GM12801 (cell line): ENCODE data around the gene CCNE1.

Experiments used
- CTCF ChIP-seq: IDR thresholded peaks from one replicate; pipeline ENCODE4 v1.5.1; 2011; ENCODE audit warnings: control low read depth; ENCODE audit not compliant: insufficient read length; ENCODE audit errors: extremely low read depth

Gene CCNE1

GRCh38 chr19:29770648-29771047, 41.1 kb upstream of the CCNE1 start:
- TF ChIP-seq CTCF = no peak

GRCh38 chr19:29771708-29772414, 39.9 kb upstream of the CCNE1 start:
- no peak for TF ChIP-seq CTCF

GRCh38 chr19:29772696-29773095, 39.1 kb upstream of the CCNE1 start:
- no peak for TF ChIP-seq CTCF

GRCh38 chr19:29773141-29773540, 38.6 kb upstream of the CCNE1 start:
- no peak for TF ChIP-seq CTCF

- no peak for TF ChIP-seq CTCF
Measured at GRCh38 chr19:29774126-29774525, 37.7 kb upstream of the CCNE1 start.

- TF ChIP-seq CTCF = no peak
Measured at GRCh38 chr19:29777781-29778309, 33.9 kb upstream of the CCNE1 start.

GRCh38 chr19:29779921-29780320, 31.9 kb upstream of the CCNE1 start:
- no peak for TF ChIP-seq CTCF
